ENCODE results near the gene F11.

Gene F11

GRCh38 chr4:186265683-186266652 is at the start of gene F11:
Gene F11 (plus strand): TSS chr4:186266189. CDS start chr4:186267137, 948 bp downstream.
- no peak for ATAC-seq (replicated peaks)
- peaks cover 16 to 19% of the 10 kb centered on the region in 2 donors for H3K27me3 Mint-ChIP-seq
- no peaks in the 10 kb centered on the region for H3K36me3 Mint-ChIP-seq
- H3K9me3 Mint-ChIP-seq = peaks cover 0 to 3% of the 10 kb centered on the region in 2 donors
- no peak within 1 kb of the TSS for H3K27ac Mint-ChIP-seq
- no peaks in the 10 kb centered on the region for H3K4me1 Mint-ChIP-seq
- no peak within 1 kb of the TSS for H3K4me3 Mint-ChIP-seq
- DNase-seq = no peak

- Mint-ChIP-seq H3K27me3 (peaks cover 0 to 9% of the 10 kb centered on the region in 2 donors), H3K4me3 (no peak overlapping the region), H3K9me3 (no peaks in the 10 kb centered on the region), H3K36me3 (no peaks in the 10 kb centered on the region), H3K27ac (no peak overlapping the region), H3K4me1 (no peaks in the 10 kb centered on the region)
- DNase-seq = no peak
- ATAC-seq (replicated peaks) = no peak
Observed at GRCh38 chr4:186216465-186217024, 49.4 kb upstream of the F11 start.

DNA sequence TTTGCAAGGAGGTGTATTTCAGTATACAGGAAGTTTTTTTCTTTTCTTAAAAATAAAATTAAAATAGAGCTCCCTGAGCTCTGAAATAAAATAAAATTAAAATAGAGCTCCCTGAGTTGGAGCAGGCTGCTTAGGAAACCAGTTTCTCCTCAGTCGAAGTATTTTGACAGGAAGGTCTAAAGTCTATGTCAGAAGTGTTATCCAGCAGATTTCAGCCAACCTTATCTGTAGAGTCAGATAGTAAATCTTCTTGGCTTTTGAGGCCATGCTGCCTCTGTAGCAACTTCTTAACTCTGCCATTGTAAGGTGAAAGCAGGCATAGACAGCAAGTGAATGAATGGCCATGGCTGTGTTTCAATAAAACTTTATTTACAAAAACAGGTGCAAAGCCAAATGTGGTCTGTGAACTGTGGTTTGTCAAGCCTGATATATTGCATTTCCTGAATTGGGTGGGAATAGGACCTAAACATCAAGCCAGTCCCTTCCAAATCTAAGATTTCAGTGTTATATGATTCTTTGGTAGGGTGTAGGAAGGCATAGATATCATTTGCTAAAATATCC is 48.2 kb upstream of the F11 start:
- no peaks in the 10 kb centered on the region for H3K4me1 Mint-ChIP-seq
- DNase-seq = no peak
- peaks cover 1 to 10% of the 10 kb centered on the region in 2 donors for H3K27me3 Mint-ChIP-seq
- H3K9me3 Mint-ChIP-seq = peaks cover 0 to under 1% of the 10 kb centered on the region in 2 donors
- H3K36me3 Mint-ChIP-seq = peaks cover 0 to 1% of the 10 kb centered on the region in 2 donors
- H3K4me3 Mint-ChIP-seq = no peak overlapping the region
- no peak overlapping the region for H3K27ac Mint-ChIP-seq
- ATAC-seq (replicated peaks) = no peak

DNA sequence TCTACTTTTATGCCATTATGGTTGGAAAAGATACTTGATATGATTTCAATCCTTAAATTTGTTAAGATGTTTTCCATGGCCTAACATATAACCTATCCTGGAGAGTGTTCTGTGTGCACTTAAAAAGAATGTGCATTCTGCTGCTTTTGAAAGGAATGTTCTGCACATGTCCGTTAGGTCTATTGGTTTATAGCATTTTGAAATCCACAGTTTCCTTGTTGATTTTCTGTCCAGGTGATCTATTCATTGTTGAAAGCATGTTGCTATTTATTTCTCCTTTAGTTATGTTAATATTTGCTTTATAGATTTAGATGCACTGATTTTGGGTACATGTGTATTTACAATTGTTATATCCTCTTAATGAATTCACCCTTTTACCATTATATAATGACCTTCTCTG is 44.4 kb upstream of the F11 start:
- peaks cover 15 to 20% of the 10 kb centered on the region in 2 donors for H3K27me3 Mint-ChIP-seq
- H3K9me3 Mint-ChIP-seq = peaks cover 9 to 23% of the 10 kb centered on the region in 2 donors
- peaks cover 12 to 21% of the 10 kb centered on the region in 2 donors for H3K36me3 Mint-ChIP-seq
- H3K27ac Mint-ChIP-seq = no peak overlapping the region
- ATAC-seq (replicated peaks) (no peak), DNase-seq (no peak)
- no peak overlapping the region for H3K4me3 Mint-ChIP-seq
- no peaks in the 10 kb centered on the region for H3K4me1 Mint-ChIP-seq

DNA sequence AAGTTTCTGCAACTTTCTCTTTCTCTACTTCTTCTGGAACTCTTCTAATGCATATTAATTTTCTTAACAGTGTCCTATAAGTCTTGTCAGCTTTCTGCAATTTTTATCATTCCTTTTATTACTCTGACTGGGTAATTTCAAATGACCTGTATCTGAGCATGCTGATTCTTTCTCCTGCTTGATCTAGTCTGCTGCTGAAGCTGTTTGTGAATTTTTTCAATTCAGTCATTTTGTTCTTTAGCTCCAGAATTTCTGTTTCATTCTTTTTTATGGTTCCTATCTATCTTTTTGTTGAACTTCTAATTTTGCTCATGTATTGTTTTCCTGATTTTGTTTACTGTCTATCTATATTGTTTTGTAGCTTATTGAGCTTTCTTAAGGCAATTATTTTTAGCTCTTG is 40.1 kb upstream of the F11 start:
- H3K27ac Mint-ChIP-seq = no peak overlapping the region
- DNase-seq (no peak), ATAC-seq (replicated peaks) (no peak)
- H3K4me3 Mint-ChIP-seq = no peak overlapping the region
- H3K9me3 Mint-ChIP-seq = peaks cover 11 to 26% of the 10 kb centered on the region in 2 donors
- peaks cover 15 to 20% of the 10 kb centered on the region in 2 donors for H3K27me3 Mint-ChIP-seq
- H3K36me3 Mint-ChIP-seq = peaks cover 12 to 24% of the 10 kb centered on the region in 2 donors
- H3K4me1 Mint-ChIP-seq = no peaks in the 10 kb centered on the region

DNA sequence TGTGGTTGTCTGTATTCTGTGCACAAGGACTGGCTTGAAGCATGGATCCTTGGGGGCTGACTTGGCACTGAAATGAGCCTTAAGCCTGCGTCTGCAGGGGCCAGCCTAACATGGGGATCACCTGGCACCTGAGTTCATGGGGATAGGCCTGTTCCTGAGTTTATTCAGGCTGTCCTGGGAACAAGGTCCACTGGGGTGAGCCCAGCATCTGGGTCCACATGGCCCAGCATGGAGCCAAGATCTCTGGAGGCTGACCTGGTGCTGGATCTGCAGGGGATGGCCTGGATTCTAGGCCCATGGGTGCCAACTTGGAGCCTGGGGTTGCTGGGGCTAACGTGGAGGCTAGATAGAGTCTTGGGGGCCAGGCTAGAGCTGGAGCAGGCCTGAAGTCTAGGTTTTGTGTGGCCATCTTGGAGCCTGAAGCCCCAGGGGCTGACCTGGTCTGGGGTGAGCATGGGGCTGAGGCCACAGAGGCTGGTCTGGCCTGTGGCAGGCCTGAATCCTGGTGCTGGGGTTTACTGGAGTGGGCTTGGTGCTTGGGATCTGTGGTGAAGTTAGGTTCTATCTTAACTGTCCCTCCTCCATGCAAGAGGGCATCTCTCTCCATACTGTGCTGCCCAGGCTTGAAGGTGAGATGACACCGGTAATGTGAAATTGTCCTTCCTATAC is 39.3 kb upstream of the F11 start:
- DNase-seq (no peak), ATAC-seq (replicated peaks) (no peak)
- Mint-ChIP-seq H3K4me3 (no peak overlapping the region), H3K27ac (no peak overlapping the region), H3K4me1 (no peaks in the 10 kb centered on the region), H3K9me3 (peaks cover 11 to 26% of the 10 kb centered on the region in 2 donors), H3K27me3 (peaks cover 15 to 20% of the 10 kb centered on the region in 2 donors), H3K36me3 (peaks cover 12 to 24% of the 10 kb centered on the region in 2 donors)

GRCh38 chr4:186227221-186227620 is 38.8 kb upstream of the F11 start, which contains the start of gene KLKB1:
Gene KLKB1 (plus strand): TSS chr4:186227507. CDS start chr4:186228196, 689 bp downstream.
- DNase-seq (no peak), ATAC-seq (replicated peaks) (no peak)
- peaks cover 11 to 26% of the 10 kb centered on the region in 2 donors for H3K9me3 Mint-ChIP-seq
- H3K36me3 Mint-ChIP-seq = peaks cover 12 to 24% of the 10 kb centered on the region in 2 donors
- no peak within 1 kb of the TSS for H3K4me3 Mint-ChIP-seq
- no peaks in the 10 kb centered on the region for H3K4me1 Mint-ChIP-seq
- peaks cover 15 to 20% of the 10 kb centered on the region in 2 donors for H3K27me3 Mint-ChIP-seq
- no peak within 1 kb of the TSS for H3K27ac Mint-ChIP-seq

DNA sequence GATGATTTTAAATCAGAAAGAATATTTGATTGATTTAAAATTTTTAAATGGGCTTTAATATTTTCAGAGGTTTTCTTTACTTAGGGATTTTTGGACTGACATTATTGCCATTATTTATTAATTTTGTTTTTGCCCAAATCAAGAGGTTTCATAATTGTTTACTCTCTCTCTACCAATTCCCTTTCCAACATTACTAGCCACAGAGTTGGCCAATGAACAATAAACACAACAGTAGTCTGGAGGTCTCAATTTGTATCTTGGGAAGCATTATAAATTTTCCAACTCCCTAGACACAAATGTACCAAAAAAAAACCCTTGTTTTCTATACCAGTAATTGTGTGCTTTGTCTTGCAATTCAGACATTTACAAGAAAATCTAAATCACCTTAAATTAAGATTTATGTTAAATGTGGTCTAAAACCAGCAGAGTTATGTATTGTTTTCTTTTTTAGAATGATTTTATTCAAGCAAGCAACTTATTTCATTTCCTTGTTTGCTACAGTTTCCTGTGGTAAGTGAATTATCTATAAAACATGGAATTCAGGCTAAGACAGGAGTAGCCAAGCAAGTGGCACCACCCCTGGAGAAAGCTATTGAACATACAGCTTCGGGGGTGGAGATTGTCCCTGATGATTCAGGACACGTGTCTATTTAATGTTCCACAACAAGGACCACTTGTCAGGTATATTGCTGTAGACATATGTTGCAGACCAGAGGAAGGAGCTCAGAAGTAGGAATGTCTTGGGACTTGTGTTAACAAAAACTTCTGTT is 38.1 kb upstream of the F11 start:
- H3K4me3 Mint-ChIP-seq = no peak overlapping the region
- ATAC-seq (replicated peaks) (no peak), DNase-seq (no peak)
- H3K27ac Mint-ChIP-seq = no peak overlapping the region
- H3K36me3 Mint-ChIP-seq = peaks cover 12 to 22% of the 10 kb centered on the region in 2 donors
- peaks cover 11 to 24% of the 10 kb centered on the region in 2 donors for H3K9me3 Mint-ChIP-seq
- H3K27me3 Mint-ChIP-seq = peaks cover 17 to 18% of the 10 kb centered on the region in 2 donors
- H3K4me1 Mint-ChIP-seq = no peaks in the 10 kb centered on the region

DNA sequence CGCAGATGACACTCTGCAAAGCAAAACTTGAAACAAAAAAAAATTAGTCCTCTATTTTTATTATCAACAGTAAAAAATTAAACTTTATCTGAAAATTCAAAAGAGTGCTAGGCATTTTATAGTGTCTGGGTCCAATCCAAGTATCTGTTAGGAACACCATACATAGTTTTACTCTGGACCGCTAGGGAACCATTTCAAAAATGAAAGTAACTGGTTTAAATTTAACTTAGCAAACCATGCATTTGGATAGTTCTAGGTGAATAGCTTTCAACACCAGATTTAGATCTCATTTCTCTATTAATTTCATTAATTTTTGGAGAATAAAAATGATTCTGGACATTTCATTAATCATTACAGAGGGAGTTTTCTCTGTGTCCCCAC is 37.5 kb upstream of the F11 start:
- Mint-ChIP-seq H3K27ac (no peak overlapping the region), H3K27me3 (peaks cover 11 to 12% of the 10 kb centered on the region in 2 donors), H3K36me3 (peaks cover 7 to 16% of the 10 kb centered on the region in 2 donors), H3K4me3 (no peak overlapping the region), H3K4me1 (no peaks in the 10 kb centered on the region), H3K9me3 (peaks cover 11 to 19% of the 10 kb centered on the region in 2 donors)
- DNase-seq = no peak
- no peak for ATAC-seq (replicated peaks)

- Mint-ChIP-seq H3K4me1 (no peaks in the 10 kb centered on the region), H3K9me3 (no peaks in the 10 kb centered on the region), H3K4me3 (no peak overlapping the region), H3K36me3 (no peaks in the 10 kb centered on the region), H3K27me3 (peaks cover 0 to 4% of the 10 kb centered on the region in 2 donors), H3K27ac (no peak overlapping the region)
- no peak for DNase-seq
- no peak for ATAC-seq (replicated peaks)
Observed at GRCh38 chr4:186234367-186234766, 31.6 kb upstream of the F11 start.

DNA sequence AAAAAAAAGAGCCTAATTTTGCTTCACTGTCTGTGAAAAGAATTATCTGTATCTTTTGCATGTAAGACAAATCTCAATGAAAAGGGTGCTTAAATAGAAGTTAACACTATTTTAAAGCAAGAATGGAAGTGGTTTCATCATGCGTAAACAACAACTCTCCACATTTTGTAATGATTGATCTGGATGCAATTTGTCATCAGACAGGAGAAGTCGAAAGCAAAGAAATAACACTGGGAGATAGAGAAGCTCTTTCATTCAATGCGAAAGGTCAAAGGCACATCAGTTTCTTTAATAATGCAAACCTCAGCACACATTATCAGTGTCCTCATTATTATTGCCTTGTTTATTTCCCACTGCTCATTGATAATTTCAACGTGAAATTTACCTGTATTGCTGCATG is 29.9 kb upstream of the F11 start:
- Mint-ChIP-seq H3K27me3 (peaks cover 0 to 4% of the 10 kb centered on the region in 2 donors), H3K9me3 (no peaks in the 10 kb centered on the region), H3K36me3 (no peaks in the 10 kb centered on the region), H3K4me3 (no peak overlapping the region), H3K4me1 (no peaks in the 10 kb centered on the region), H3K27ac (no peak overlapping the region)
- ATAC-seq (replicated peaks) (no peak), DNase-seq (no peak)

DNA sequence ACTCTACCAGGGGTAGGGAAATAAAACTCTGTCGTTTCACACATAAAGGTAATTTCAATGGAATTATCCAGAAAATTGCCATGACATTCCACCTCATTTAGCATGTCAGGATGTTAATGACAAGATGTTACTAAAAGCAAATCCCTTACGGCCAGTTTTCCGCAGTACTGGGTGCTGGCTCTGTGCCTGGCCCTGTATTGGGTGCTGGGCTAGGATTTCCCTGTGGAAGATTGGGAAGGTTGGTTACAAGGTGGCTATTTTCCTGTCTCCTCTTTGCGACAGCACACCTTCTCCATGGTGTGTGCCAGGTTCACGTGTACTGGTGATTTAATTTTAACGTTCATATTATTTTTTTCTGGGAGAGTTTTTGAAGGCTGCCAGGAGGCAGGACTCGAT is 25.5 kb upstream of the F11 start:
- Mint-ChIP-seq H3K36me3 (peaks cover 0 to under 1% of the 10 kb centered on the region in 2 donors), H3K27me3 (no peaks in the 10 kb centered on the region), H3K27ac (no peak overlapping the region), H3K4me1 (no peaks in the 10 kb centered on the region), H3K4me3 (no peak overlapping the region), H3K9me3 (peaks cover 0 to under 1% of the 10 kb centered on the region in 2 donors)
- ATAC-seq (replicated peaks) (no peak), DNase-seq (no peak)

- no peak for ATAC-seq (replicated peaks)
- Mint-ChIP-seq H3K36me3 (peaks cover 1 to 6% of the 10 kb centered on the region in 2 donors), H3K4me3 (no peak overlapping the region), H3K27me3 (peaks cover 0 to 3% of the 10 kb centered on the region in 2 donors), H3K4me1 (no peaks in the 10 kb centered on the region), H3K9me3 (peaks cover 3 to 5% of the 10 kb centered on the region in 2 donors), H3K27ac (no peak overlapping the region)
- no peak for DNase-seq
Observed at GRCh38 chr4:186240848-186241491, 25.0 kb upstream of the F11 start.
